Liver (tissue), 3 donors: ENCODE measurements around the gene ZNF506.

Experiments used
- ATF3 ChIP-seq: IDR thresholded peaks from 2 replicates; pipeline ENCODE4 v1.6.1; 2016; ENCODE audit warnings: antibody characterized with exemption
- CTCF ChIP-seq: fragments of 150-350 bp; IDR thresholded peaks from 2 replicates; pipeline ENCODE4 v1.5.1; 2017; ENCODE audit warnings: improper control_type of control experiment, low read depth, low read length; ENCODE audit not compliant: missing input control
- EGR1 ChIP-seq, 2 donors: IDR thresholded peaks; 2 replicates each; pipeline ENCODE4 v1.6.1; 2016 to 2018; ENCODE audit warnings: antibody characterized with exemption in 2 of 2, low read depth in 2 of 2
- FOXA2 ChIP-seq: IDR thresholded peaks from 2 replicates; pipeline ENCODE4 v1.6.1; 2016; ENCODE audit warnings: antibody characterized with exemption
- GABPA ChIP-seq, 2 donors: IDR thresholded peaks in 1 of 2; conservative IDR thresholded peaks in 1 of 2; 2 replicates each; pipeline ENCODE4 v1.6.1; 2016; ENCODE audit warnings: antibody characterized with exemption in 2 of 2, mild to moderate bottlenecking in 1 of 2, moderate library complexity in 1 of 2
- HNF4G ChIP-seq: IDR thresholded peaks from 2 replicates; pipeline ENCODE4 v1.6.1; 2016; ENCODE audit warnings: antibody characterized with exemption
- JUND ChIP-seq, 2 donors: IDR thresholded peaks; 2 replicates each; pipeline ENCODE4 v1.6.1; 2016; ENCODE audit warnings: antibody characterized with exemption in 2 of 2
- MAX ChIP-seq: IDR thresholded peaks from 2 replicates; pipeline ENCODE4 v1.6.1; 2016; ENCODE audit warnings: antibody characterized with exemption
- RAD21 ChIP-seq, 2 donors: IDR thresholded peaks; 2 replicates each; pipeline ENCODE4 v1.6.1; 2016; ENCODE audit warnings: antibody characterized with exemption in 2 of 2, mild to moderate bottlenecking in 2 of 2
- REST ChIP-seq: IDR thresholded peaks from 2 replicates; pipeline ENCODE4 v1.6.1; 2016; ENCODE audit warnings: antibody characterized with exemption, mild to moderate bottlenecking
- RXRA ChIP-seq, 2 donors: IDR thresholded peaks; 2 replicates each; pipeline ENCODE4 v1.6.1; 2017 to 2018; ENCODE audit warnings: antibody characterized with exemption in 2 of 2, mild to moderate bottlenecking in 1 of 2
- TAF1 ChIP-seq: conservative IDR thresholded peaks from 2 replicates; pipeline ENCODE4 v1.6.1; 2016; ENCODE audit warnings: antibody characterized with exemption, mild to moderate bottlenecking
- ZBTB33 ChIP-seq: IDR thresholded peaks from 2 replicates; pipeline ENCODE4 v1.6.1; 2016; ENCODE audit warnings: antibody characterized with exemption
- donor health status: healthy.
- donor health status: healthy.

- TF ChIP-seq CTCF (no peak), ATF3 (no peak), RAD21 (IDR thresholded peaks at IDR 0.05) (no peak), FOXA2 (no peak), EGR1 (IDR thresholded peaks at IDR 0.05; ENCODE audit: low read depth in 2 of 2) (no peak), HNF4G (no peak), MAX (no peak), GABPA (IDR thresholded peaks at IDR 0.05 in 1 of 2, conservative IDR thresholded peaks at IDR 0.05 in 1 of 2) (no peak), TAF1 (no peak), RXRA (IDR thresholded peaks at IDR 0.05) (no peak), JUND (IDR thresholded peaks at IDR 0.05) (no peak), ZBTB33 (no peak), REST (no peak)
These were observed 26.2 kb upstream of the ZNF506 start for GRCh38 chr19:19847781-19848180.
